Activated CD8-positive, alpha-beta memory T cell treated with anti-CD3 and anti-CD28 coated beads for 4 hours (primary cell): ENCODE data around the gene ABTB2.

Source experiments
- DNase-seq, 2 donors: peaks; one replicate each; pipeline ENCODE4 v3.0.0-alpha.2; 2020; ENCODE audit warnings: low read depth in 2 of 2

ABTB2 gene

GRCh38 chr11:34114014-34114413, 243.8 kb downstream of the ABTB2 start:
- DNase-seq: no peak

DNA sequence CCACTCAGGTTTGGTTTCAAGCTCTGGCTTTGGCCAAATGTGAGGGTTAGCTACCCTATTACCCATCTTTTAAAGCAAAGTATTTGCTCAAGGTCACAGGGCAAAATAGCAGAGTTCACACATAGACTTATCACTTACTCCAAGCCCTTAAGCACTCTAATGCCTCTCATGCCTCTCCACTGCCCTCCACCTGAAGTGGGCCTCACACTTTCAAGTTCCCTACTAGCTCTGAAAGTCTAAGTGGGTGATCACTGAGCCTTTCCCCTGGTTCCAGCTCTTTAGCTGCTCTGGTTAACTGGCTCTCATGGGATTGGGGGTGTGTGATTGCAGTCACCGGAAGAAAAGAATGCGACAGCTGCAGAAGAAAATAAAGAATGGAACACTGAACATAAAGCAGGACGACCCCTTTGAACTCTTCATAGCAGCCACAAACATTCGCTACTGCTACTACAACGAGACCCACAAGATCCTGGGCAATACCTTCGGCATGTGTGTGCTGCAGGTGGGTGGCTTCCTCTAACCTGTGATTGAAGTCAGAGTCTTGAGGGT, 246.0 kb downstream of the ABTB2 start:
- DNase-seq: no peak

GRCh38 chr11:34105957-34106504, 251.8 kb downstream of the ABTB2 start:
- DNase-seq: no peak

DNA sequence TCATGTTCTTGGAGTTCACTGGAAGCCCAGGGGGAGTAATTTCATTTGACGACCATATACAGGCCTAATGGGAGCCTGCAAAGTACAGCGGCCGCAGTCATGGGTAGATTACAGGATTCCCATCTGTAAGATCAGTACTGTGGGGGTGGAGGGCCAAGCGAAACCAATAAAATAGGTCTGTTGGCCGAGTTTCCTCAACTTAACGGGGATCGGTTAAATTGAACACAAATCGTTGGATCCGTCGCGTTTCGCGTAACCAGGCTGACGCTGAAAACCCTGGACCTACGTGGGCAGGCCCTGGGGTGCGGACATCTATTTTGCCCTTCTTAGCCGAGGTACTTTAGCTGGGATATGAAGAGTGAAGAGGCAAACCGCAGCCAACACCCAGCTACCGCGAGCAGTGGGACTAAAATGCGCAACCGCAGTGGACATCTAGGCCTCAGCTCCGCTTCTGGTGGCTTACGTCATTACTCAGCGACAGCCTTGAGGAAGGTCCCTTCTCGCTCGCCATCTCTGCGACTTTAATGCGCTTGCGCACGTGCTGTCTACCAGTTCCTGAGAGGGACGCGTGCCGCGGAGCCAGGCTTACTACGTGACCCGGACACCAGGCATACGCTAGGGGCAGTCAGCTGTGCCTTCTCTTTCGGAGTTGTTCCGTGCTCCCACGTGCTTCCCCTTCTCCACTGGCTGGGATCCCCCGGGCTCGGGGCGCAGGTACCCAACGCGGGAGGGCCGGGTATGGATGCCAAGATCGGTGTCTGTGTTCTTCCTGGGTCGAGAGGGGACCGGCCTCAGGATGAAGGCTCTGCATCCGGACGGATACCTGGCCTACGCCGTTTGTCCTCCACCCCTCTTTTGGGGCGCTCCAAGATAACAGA, 252.5 kb downstream of the ABTB2 start, which contains the start of gene NAT10:
NAT10 (plus strand) TSS at position 551 of the 878 bp plus-strand sequence. CDS start 2,597 bp downstream, outside the sequence.
- peak; percentile 94 to 96 for DNase-seq

- no peak for DNase-seq
These were observed 253.1 kb downstream of the ABTB2 start for GRCh38 chr11:34104680-34105078.
